AG09309 (cell line): Measurements from ENCODE around the gene IQGAP2.

Source experiments
- DNase-seq: peaks from one replicate; pipeline ENCODE4 v3.0.0-alpha.2; 2010; ENCODE audit warnings: low read depth
- H3K4me3 ChIP-seq: 2 replicates; pipeline ENCODE4 v1.5.1; 2011; ENCODE audit warnings: mild to moderate bottlenecking, low read depth, low read length, moderate library complexity; ENCODE audit not compliant: control insufficient read depth
- TF ChIP-seq, protein P1 (sequence below): IDR thresholded peaks from 2 replicates; pipeline ENCODE4 v1.5.1; 2011; ENCODE audit warnings: mild to moderate bottlenecking, low read depth, low read length, inconsistent platforms; ENCODE audit not compliant: insufficient read depth, control insufficient read depth; ENCODE audit errors: missing control alignments

IQGAP2 gene

DNA sequence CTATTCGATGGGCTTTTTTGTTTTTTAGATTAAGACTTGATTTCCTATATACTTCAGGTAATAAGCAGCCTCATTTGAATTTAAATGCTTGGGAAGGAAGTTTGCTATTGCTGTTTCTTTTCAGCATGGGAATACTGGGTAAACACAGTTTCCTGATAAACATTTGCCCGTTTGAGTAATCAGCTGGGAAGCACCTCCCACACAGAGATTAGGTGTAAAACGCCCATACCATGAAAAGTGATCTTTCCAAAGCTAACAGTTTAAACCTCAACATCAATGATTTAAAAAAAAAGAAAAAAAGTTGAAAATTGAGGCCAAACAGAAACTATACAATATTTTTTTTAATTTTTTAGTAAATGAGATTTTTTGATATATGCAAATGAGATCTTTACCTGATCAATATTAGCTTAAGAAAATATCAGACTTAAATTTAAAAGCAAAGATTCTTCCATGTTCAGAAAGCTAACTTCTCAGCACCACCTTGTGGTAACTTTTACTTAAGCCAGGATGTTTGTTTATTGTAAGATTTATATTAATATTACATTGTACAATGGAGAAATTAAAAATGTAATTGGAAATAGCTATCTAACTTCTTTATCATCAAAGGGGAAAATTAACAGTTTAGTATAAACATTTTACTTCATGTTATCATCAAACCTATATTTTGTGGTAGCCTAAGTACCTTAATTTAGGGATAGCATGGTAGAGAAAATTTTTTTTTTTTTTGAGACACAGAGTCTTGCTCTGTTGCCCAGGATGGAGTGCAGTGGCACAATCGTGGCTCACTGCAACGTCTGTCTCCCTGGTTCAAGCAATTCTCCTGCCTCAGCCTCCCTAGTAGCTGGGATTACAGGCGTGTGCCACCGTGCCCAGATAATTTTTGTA is 180.3 kb downstream of the IQGAP2 start:
- TF ChIP-seq, protein P1, sequence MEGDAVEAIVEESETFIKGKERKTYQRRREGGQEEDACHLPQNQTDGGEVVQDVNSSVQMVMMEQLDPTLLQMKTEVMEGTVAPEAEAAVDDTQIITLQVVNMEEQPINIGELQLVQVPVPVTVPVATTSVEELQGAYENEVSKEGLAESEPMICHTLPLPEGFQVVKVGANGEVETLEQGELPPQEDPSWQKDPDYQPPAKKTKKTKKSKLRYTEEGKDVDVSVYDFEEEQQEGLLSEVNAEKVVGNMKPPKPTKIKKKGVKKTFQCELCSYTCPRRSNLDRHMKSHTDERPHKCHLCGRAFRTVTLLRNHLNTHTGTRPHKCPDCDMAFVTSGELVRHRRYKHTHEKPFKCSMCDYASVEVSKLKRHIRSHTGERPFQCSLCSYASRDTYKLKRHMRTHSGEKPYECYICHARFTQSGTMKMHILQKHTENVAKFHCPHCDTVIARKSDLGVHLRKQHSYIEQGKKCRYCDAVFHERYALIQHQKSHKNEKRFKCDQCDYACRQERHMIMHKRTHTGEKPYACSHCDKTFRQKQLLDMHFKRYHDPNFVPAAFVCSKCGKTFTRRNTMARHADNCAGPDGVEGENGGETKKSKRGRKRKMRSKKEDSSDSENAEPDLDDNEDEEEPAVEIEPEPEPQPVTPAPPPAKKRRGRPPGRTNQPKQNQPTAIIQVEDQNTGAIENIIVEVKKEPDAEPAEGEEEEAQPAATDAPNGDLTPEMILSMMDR = peak; percentile 41
- no peak overlapping the region for H3K4me3 ChIP-seq
- no peak for DNase-seq

DNA sequence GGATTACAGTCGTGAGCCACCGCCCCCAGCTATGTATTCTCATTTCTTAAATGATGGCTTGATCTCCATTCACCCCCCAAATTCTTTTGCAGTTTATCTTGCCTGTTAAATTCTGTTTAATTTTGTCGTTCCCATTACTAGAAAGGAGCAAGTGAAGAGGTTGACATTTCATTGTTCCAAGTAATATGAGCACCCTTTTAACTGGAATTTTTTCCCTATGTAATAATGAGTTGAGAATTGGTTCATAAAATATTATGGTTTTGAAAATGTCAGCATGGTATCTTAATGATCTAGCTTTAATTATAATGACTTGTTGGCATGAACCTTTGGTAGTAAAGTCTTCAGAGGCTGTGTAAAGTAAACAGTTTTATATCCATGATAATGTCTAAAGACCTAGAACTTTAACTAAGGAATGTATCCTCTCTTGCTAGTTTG is 182.7 kb downstream of the IQGAP2 start:
- TF ChIP-seq, protein P1 = no peak
- no peak overlapping the region for H3K4me3 ChIP-seq
- no peak for DNase-seq

DNA sequence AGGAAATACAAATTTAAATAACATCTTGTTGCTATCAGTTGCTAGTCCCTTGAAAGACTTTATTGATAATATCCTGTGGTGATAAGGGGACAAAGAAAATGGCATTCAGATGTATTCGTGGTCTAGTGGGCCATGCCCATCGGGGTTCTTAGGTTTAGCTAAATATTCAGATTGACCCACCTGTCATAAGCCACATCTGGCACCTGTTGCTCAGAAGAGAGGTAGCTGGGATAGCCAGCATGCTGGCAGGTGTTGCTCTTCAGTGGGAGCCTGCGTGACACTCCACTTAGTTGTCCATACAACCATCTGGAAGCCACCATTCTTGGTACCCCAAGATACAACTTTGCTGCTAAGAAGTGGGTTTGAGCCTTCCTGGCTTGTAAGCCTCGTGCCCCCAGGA is 183.4 kb downstream of the IQGAP2 start:
- no peak for DNase-seq
- TF ChIP-seq, protein P1 = no peak
- H3K4me3 ChIP-seq = no peak overlapping the region

DNA sequence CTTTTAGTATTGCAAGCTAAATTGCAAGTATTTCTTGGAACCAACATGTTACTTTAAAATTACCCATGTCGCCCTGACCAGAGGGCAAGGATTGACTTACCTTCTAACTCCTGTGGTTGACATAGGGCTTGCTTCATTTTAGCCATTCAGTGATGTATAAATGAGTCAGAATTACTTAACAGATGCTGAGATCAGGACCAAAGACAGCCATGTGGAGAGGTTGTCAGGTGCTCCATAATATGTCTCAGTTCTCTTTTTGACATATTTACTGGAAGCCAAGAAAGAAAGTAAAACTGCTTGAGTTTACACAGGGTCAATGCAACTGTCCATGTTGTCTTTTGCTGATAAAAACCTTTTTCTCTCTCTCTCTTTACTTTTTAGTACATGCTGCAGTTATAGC is 186.9 kb downstream of the IQGAP2 start:
- TF ChIP-seq, protein P1 = no peak
- no peak overlapping the region for H3K4me3 ChIP-seq
- DNase-seq = no peak

DNA sequence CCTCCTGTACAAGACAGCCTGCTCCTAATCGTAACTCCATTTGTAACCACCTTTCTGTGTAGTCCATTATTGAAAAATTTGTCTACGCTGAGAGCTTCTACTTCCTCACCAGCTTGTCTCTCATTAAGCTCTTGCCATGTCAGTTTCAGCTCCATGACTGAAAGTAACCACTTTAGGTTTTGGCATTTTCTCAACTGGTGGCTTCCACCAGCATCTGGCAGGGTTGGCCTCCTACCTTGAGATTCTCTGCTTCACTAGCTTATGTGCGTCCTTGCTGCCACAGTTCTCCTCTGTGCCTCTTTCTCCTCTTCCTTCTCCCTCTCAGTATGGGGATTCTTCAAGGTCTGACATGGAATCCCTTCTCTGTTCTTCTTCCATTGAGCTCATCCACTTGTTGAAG is 188.3 kb downstream of the IQGAP2 start:
- no peak for DNase-seq
- TF ChIP-seq, protein P1 = no peak
- H3K4me3 ChIP-seq = no peak overlapping the region

DNA sequence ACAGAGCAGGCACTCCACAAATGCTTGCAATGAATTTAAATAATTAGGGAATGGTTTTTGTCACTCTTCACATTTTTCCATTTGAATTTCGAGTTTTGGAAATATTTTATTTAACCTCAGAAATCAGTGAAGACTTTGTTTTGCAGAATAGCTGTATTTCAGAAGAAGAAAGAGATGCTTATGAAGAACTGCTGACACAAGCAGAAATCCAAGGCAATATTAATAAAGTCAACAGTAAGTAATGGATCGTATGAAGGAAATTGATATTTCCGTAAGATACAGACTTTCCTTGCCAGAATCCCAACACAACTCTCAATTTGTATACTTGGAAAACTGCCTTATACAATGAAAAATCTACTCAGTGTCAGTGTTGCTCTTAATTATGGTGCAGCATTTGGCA is 189.6 kb downstream of the IQGAP2 start:
- no peak overlapping the region for H3K4me3 ChIP-seq
- TF ChIP-seq, protein P1 = no peak
- no peak for DNase-seq
